Left lung (tissue), 10 donors: ENCODE results near the gene PDE4B. TPM values are rescaled to one million over a fixed set of nuclear protein-coding genes. Genes with fewer than 3 reads are reported as not detected.

Experiments used
- ATAC-seq: fragments of 200-7000 bp; cut with Tn5 transposase; one replicate; pipeline ENCODE4 v1.9.1; 2020; ENCODE audit warnings: moderate library complexity
- DNase-seq, 4 donors: peaks; one replicate each; pipeline ENCODE4 v3.0.0-alpha.2; 2013 to 2020
- H3K27ac ChIP-seq, 2 donors: fragments of 200-600 bp; sonication (generic) in 1 of 2; one replicate each; pipeline versions ENCODE4 v1.5.0 to v1.8.0; 2020 to 2021
- H3K27me3 ChIP-seq, 2 donors: fragments of 200-600 bp; sonication (generic) in 1 of 2; one replicate each; pipeline versions ENCODE4 v1.5.0 to v1.8.0; 2020 to 2021
- H3K36me3 ChIP-seq, 2 donors: fragments of 200-600 bp; sonication (generic) in 1 of 2; one replicate each; pipeline versions ENCODE4 v1.5.0 to v1.8.0; 2020 to 2021
- H3K4me1 ChIP-seq, 2 donors: fragments of 200-600 bp; one replicate each; pipeline ENCODE4 v1.8.0; 2021
- H3K4me3 ChIP-seq, 2 donors: fragments of 200-600 bp; sonication (generic) in 1 of 2; one replicate each; pipeline versions ENCODE4 v1.5.0 to v1.8.0; 2020 to 2021; ENCODE audit warnings: mild to moderate bottlenecking in 1 of 2
- H3K9me3 ChIP-seq, 2 donors: fragments of 200-600 bp; sonication (generic) in 1 of 2; one replicate each; pipeline versions ENCODE4 v1.5.0 to v1.8.0; 2020 to 2021
- intact Hi-C, 2 donors: fragments of 100-400 bp; cut with DNase I; formaldehyde crosslinking; loops; one replicate each; pipeline versions ENCODE4 v1.11.2 to v1.14.2; 2022
- polyA plus RNA-seq, 6 donors: library from polyadenylated mRNA; unstranded; fragments of 120-200 nt; gene quantifications; one replicate each; pipeline ENCODE4 v1.2.1, GENCODE V29; 2013; ENCODE audit not compliant: insufficient read length in 6 of 6
- total RNA-seq, 2 donors: library from RNA; stranded (reverse); fragmentation: NEBNext Ultra II Directional; extraction: Animal tissue kit (Norgen Biotek cat#: 25700); gene quantifications; one replicate each; pipeline ENCODE4 v1.2.1, GENCODE V29; 2021
- TF ChIP-seq, protein P1 (sequence below), 2 donors: fragments of 200-600 bp; sonication (generic) in 1 of 2; IDR thresholded peaks; one replicate each; pipeline versions ENCODE4 v1.5.0 to v1.8.0; 2021; ENCODE audit warnings: antibody characterized with exemption in 2 of 2
- donor health status: DM: no; HTN: yes; CAD: no.
- donor health status: DM: no; HTN: no; CAD: no.

The PDE4B gene
- total and polyA plus RNA-seq, 8 donors = 8.6 to 50.7 (median 19.2) TPM

DNA sequence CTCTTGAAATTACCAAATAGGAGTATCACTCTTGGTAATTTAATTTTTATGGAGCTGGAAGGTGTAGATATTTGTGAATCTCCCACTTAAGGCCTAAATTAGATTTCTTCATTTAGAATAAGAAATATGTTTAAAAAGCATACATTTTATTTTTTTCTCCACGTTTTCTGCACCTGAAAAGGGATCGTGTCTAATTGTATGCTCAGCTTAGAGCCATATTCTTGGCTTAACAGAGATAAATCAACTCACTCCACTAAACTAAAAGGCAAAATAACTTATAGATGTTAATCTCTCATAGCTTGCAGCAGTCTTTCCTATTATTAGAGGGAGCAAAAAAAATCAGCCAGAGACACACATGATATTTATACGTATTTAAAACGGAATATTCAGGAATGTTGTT lies 404.4 kb downstream of the PDE4B start:
- no peaks in the 10 kb centered on the region for H3K27me3 ChIP-seq
- TF ChIP-seq, protein P1, sequence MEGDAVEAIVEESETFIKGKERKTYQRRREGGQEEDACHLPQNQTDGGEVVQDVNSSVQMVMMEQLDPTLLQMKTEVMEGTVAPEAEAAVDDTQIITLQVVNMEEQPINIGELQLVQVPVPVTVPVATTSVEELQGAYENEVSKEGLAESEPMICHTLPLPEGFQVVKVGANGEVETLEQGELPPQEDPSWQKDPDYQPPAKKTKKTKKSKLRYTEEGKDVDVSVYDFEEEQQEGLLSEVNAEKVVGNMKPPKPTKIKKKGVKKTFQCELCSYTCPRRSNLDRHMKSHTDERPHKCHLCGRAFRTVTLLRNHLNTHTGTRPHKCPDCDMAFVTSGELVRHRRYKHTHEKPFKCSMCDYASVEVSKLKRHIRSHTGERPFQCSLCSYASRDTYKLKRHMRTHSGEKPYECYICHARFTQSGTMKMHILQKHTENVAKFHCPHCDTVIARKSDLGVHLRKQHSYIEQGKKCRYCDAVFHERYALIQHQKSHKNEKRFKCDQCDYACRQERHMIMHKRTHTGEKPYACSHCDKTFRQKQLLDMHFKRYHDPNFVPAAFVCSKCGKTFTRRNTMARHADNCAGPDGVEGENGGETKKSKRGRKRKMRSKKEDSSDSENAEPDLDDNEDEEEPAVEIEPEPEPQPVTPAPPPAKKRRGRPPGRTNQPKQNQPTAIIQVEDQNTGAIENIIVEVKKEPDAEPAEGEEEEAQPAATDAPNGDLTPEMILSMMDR (IDR thresholded peaks at IDR 0.05) = no peak
- no peaks in the 10 kb centered on the region for H3K4me1 ChIP-seq
- no peaks in the 10 kb centered on the region for H3K36me3 ChIP-seq
- H3K4me3 ChIP-seq = no peak overlapping the region
- H3K9me3 ChIP-seq = no peaks in the 10 kb centered on the region
- ATAC-seq (no peak), DNase-seq (no peak)
- no peak overlapping the region for H3K27ac ChIP-seq
- intact Hi-C loops = no loop called here

DNA sequence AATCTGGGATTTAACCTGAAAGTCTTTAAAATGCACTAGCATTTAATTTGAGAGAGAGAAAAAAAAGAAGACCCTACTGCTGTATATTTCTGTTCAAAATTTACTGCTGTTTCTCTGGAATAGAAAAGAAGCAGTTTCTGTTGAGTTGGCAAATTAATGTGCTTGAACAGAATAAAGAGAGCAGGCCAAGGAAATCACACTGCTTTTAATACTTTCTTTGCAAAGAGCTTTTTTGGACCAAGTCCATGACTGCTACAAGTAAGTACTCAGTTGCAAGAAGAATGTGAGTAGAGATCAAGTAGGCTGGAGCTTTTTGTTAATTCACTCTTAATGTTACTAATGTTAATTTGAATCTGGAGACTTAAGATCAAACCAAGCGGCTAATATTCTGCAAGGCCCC lies 405.1 kb downstream of the PDE4B start:
- intact Hi-C loops = no loop called here
- Histone ChIP-seq H3K4me1 (no peaks in the 10 kb centered on the region), H3K4me3 (no peak overlapping the region), H3K27me3 (no peaks in the 10 kb centered on the region), H3K27ac (no peak overlapping the region), H3K9me3 (no peaks in the 10 kb centered on the region), H3K36me3 (no peaks in the 10 kb centered on the region)
- DNase-seq (peak in 2 of 4 donors; percentile 62 to 82), ATAC-seq (peak; percentile 76)
- TF ChIP-seq, protein P1 (IDR thresholded peaks at IDR 0.05) = no peak

DNA sequence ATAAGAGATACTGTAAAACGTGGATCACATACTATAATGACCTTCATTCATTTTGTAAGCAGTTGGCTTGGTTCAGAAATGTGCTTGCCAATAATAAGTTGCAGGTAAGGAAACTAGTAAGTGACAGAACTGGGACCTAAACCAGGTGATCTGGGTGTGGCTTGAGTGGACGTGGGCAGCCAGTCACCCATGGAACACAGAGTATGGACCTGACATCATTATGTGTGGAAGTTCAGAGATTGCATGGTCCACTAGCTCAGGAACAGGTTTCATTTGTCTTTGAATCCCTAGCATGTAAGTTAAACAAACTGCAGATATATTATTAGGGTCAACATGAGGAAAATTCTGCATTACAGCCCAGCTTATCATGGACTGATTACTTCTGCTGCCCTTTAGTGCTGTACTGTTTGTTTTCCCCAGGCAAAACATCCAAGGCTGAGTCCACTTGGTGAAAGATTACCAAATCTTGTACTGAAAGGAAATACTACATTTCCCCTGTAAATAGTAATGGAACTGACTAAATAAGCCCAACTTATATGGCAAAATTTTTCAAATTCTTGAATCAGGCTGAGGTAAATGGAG lies 414.0 kb downstream of the PDE4B start:
- no peak for ATAC-seq

DNA sequence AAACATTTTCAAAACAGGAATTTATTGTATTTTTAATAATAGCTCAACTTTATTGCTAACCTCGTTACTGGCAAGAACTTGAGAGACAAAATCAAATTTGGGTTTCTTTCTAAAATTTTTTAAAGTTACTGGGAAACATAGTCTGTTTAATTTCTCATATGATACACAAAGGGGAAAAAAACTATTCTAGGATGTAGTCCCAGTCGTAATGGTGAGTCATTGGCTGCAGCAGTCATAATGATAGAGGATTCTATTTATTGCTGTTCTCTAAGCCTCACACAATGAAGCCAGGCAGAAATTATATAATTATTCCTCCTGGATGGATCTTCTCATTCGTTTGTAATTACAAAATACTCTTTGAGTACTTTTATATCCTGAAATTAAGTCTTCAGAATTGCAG lies 414.8 kb downstream of the PDE4B start:
- no peak overlapping the region for H3K4me3 ChIP-seq
- H3K27me3 ChIP-seq = no peaks in the 10 kb centered on the region
- no peaks in the 10 kb centered on the region for H3K9me3 ChIP-seq
- no peak for DNase-seq
- intact Hi-C loops = no loop called here
- TF ChIP-seq, protein P1 (IDR thresholded peaks at IDR 0.05) = no peak
- H3K36me3 ChIP-seq = no peaks in the 10 kb centered on the region
- H3K27ac ChIP-seq = no peak overlapping the region
- H3K4me1 ChIP-seq = no peaks in the 10 kb centered on the region
- ATAC-seq = peak; percentile 48

More for the DNA sequence above, 414.0 kb downstream of the PDE4B start:
- Histone ChIP-seq H3K27me3 (no peaks in the 10 kb centered on the region), H3K27ac (no peak overlapping the region), H3K4me1 (no peaks in the 10 kb centered on the region), H3K9me3 (no peaks in the 10 kb centered on the region), H3K36me3 (no peaks in the 10 kb centered on the region), H3K4me3 (no peak overlapping the region)
- DNase-seq = no peak
- TF ChIP-seq, protein P1 (IDR thresholded peaks at IDR 0.05) = no peak
- intact Hi-C loops = no loop called here

DNA sequence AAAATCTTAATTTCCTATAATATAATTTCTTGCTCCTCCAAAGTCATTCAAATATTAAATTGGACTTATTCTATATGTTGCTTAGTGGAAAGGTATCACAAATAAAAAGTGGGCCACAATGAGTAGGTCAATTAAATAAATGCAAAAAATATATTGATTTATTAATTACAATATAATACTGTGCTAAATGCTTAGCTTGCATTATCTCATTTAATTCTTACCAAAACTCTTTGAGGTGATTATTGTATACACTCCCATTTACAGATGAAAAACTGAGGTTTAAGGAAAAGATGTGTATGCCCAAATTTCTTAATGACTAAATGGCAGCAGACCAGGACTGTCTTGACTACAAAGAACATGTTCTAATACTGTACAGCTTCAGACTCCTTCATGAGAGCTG lies 415.9 kb downstream of the PDE4B start:
- intact Hi-C loops = no loop called here
- TF ChIP-seq, protein P1 (IDR thresholded peaks at IDR 0.05) = no peak

More for the DNA sequence above, 415.9 kb downstream of the PDE4B start:
- H3K27me3 ChIP-seq = no peaks in the 10 kb centered on the region
- no peak overlapping the region for H3K4me3 ChIP-seq
- no peaks in the 10 kb centered on the region for H3K36me3 ChIP-seq
- no peak for DNase-seq
- no peak overlapping the region for H3K27ac ChIP-seq
- no peaks in the 10 kb centered on the region for H3K9me3 ChIP-seq
- no peaks in the 10 kb centered on the region for H3K4me1 ChIP-seq
- no peak for ATAC-seq
